H1 (cell line): Measurements from ENCODE around the gene ZNG1B.
"Not testable (repeated sequence)": the region's sequence is repeated elsewhere in the genome, so short reads cannot be mapped to it uniquely, and the experiment has no call there.

Experiments
- BRCA1 ChIP-seq: IDR thresholded peaks from 2 replicates; pipeline ENCODE4 v1.6.1; 2012; ENCODE audit warnings: low read depth, low read length, improper control_type of control experiment
- EP300 ChIP-seq, 2 experiments: IDR thresholded peaks; 1 replicate in 1 of 2; 2 replicates in 1 of 2; pipeline ENCODE4 v1.6.1; 2011 to 2012; ENCODE audit warnings: low read depth in 2 of 2, low read length in 2 of 2, mild to moderate bottlenecking in 2 of 2, borderline replicate concordance in 1 of 2, inconsistent platforms in 1 of 2, moderate library complexity in 1 of 2
- EZH2 ChIP-seq: fragments of 200-600 bp; sonication (generic); IDR thresholded peaks from 2 replicates; pipeline ENCODE4 v1.7.1; 2012; ENCODE audit warnings: low read depth, mild to moderate bottlenecking, moderate library complexity, low read length, inconsistent platforms; ENCODE audit not compliant: severe bottlenecking
- MAX ChIP-seq: IDR thresholded peaks from 2 replicates; pipeline ENCODE4 v1.6.1; 2012; ENCODE audit warnings: inconsistent platforms
- NRF1 ChIP-seq: IDR thresholded peaks from 2 replicates; pipeline ENCODE4 v1.6.1; 2011; ENCODE audit warnings: mild to moderate bottlenecking, low read depth, low read length, improper control_type of control experiment
- PHF8 ChIP-seq: fragments of 200-600 bp; sonication (generic); conservative IDR thresholded peaks from 2 replicates; pipeline ENCODE4 v1.7.1; 2012; ENCODE audit warnings: low read depth, mild to moderate bottlenecking, inconsistent platforms, low read length, moderate library complexity
- POLR2A ChIP-seq, 2 experiments: IDR thresholded peaks; 1 replicate in 1 of 2; 2 replicates in 1 of 2; pipeline ENCODE4 v1.6.1; 2011; ENCODE audit warnings: low read depth in 2 of 2, low read length in 2 of 2, mild to moderate bottlenecking in 2 of 2; ENCODE audit errors: control extremely low read depth in 1 of 2
- POLR2AphosphoS5 ChIP-seq: IDR thresholded peaks from 2 replicates; pipeline ENCODE4 v1.6.1; 2011; ENCODE audit warnings: low read depth, low read length
- RXRA ChIP-seq: IDR thresholded peaks from 2 replicates; pipeline ENCODE4 v1.6.1; 2011; ENCODE audit warnings: low read depth, mild to moderate bottlenecking, low read length, moderate library complexity; ENCODE audit not compliant: insufficient read depth
- SUZ12 ChIP-seq: fragments of 200-600 bp; sonication (generic); IDR thresholded peaks from 2 replicates; pipeline ENCODE4 v1.6.1; 2012; ENCODE audit warnings: mild to moderate bottlenecking, inconsistent platforms, low read length, moderate library complexity, mixed read lengths
- TF ChIP-seq, protein P1 (sequence below), 3 experiments: IDR thresholded peaks; 1 replicate in 2 of 3; 2 replicates in 1 of 3; pipeline versions ENCODE4 v1.5.1 to v1.6.1; 2011; ENCODE audit warnings: low read length in 3 of 3, mild to moderate bottlenecking in 3 of 3, inconsistent platforms in 2 of 3, low read depth in 1 of 3, moderate library complexity in 1 of 3; ENCODE audit not compliant: insufficient read depth in 1 of 3; ENCODE audit errors: control extremely low read depth in 1 of 3

DNA sequence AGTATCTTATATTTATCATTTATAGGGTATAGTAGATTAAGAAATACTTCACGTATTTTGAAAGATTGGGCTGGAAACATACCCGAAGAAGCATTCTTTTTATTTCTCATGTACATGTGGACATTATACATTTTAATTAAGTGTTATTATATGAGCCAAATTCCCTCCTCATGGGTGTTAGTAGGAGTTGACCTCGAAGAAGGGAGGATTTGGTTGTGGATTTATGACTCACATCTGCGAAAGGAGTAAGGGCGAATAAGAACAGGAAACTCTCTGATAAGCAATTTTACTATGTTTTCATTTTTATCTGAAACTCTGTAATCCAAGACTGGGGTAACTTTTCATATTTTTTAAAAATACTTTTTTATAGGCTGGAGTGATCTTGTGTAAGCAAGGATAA, 84.0 kb downstream of the ZNG1B start:
- not testable (repeated sequence) for TF ChIP-seq POLR2AphosphoS5; BRCA1; NRF1; SUZ12; PHF8; POLR2A (IDR thresholded peaks at IDR 0.05; ENCODE audit: control extremely low read depth in 1 of 2, low read depth in 2 of 2, low read length in 2 of 2); EP300 (IDR thresholded peaks at IDR 0.05; ENCODE audit: borderline replicate concordance in 1 of 2, low read depth in 2 of 2, low read length in 2 of 2); RXRA; EZH2; MAX
- TF ChIP-seq, protein P1, sequence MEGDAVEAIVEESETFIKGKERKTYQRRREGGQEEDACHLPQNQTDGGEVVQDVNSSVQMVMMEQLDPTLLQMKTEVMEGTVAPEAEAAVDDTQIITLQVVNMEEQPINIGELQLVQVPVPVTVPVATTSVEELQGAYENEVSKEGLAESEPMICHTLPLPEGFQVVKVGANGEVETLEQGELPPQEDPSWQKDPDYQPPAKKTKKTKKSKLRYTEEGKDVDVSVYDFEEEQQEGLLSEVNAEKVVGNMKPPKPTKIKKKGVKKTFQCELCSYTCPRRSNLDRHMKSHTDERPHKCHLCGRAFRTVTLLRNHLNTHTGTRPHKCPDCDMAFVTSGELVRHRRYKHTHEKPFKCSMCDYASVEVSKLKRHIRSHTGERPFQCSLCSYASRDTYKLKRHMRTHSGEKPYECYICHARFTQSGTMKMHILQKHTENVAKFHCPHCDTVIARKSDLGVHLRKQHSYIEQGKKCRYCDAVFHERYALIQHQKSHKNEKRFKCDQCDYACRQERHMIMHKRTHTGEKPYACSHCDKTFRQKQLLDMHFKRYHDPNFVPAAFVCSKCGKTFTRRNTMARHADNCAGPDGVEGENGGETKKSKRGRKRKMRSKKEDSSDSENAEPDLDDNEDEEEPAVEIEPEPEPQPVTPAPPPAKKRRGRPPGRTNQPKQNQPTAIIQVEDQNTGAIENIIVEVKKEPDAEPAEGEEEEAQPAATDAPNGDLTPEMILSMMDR (IDR thresholded peaks at IDR 0.05; ENCODE audit: control extremely low read depth in 1 of 3, insufficient read depth in 1 of 3, low read depth in 1 of 3, low read length in 3 of 3), result not testable (repeated sequence)
